Measurements from ENCODE around the gene C7.
"Not testable (repeated sequence)": the region's sequence is repeated elsewhere in the genome, so short reads cannot be mapped to it uniquely, and the experiment has no call there.

The C7 gene

DNA sequence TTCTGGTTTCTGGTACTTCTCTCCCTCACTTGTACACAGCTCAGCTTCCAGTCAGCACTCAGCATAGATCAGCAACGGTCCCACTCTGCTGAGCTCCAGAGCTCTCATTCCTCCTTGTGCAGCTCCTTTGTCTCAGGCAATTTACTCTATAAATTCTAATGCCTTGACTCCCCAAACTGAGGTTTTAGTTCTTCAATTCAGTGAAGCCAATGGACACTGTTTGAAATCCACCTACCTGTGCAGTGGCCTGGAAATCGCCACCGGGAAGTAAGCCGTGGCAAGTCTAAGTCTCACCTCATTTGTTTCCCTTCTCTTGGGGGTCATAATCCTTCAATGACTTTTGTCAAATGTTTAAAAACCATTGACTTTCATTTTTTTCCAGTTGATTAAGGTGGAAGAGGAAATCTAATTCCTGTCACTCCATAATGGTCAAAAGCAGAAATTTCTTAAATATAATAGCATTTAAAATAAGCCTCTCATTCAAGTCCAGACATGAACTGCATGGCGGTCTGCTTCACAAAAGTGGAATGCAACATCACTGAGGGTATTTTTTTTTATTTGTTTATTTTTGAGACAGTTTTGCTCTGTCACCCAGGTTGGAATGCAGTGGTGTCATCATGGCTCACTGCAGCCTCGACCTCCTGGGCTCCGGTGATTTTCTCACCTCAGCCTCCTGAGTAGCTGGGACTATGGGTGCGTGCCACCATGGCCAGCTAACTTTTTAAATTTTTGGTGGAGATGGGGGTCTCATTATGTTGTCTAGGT is 79.6 kb downstream of the C7 start:
- no peaks in the 10 kb centered on the region for H3K4me1 Mint-ChIP-seq (ENCODE audit: low read depth)
- H3K27me3 Mint-ChIP-seq: no peaks in the 10 kb centered on the region
- H3K36me3 Mint-ChIP-seq (ENCODE audit: low read depth): no peaks in the 10 kb centered on the region
- H3K27ac Mint-ChIP-seq: no peak overlapping the region
- H3K9me3 Mint-ChIP-seq: no peaks in the 10 kb centered on the region
- no peak overlapping the region for H3K4me3 Mint-ChIP-seq
- intact Hi-C loops (cut with micrococcal nuclease): no loop called here

DNA sequence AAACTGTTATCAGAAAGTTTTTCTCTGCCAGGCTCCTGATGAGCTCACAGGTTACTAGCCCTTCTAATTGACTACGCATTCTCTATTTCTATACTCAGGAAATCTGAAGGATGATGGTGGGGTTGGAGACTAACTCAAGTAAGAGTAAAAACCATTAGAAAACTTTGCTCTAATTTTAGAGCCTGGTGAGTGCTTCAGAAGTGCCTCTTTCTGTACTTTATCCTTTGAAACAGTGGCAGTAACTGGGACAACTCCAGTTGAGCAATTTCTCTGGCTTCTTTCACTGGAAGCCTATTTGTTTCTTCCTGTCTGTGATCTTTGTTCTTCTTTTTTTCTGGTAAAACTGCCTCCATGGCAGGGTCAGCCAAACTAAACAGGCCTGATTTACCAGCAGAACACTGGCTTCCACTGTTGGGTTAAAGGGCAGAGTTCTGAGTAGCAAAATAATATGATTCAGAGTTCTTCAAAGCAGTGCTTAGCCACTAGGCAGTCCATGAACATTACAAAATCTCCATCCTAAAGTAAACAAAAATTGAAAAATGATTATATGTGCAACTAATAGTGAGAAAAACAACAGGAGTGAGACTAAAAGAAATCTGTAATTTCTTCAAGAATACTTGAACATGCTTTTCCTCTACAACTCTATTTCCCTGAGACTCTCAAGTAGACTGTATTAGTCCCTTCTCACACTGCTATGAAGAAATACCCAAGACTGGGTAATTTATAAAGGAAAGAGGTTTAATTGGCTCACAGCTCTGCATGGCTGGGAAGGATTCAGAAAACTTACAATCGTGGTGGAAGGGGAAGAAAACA is 82.1 kb downstream of the C7 start:
- Mint-ChIP-seq H3K4me1 (ENCODE audit: low read depth) (no peaks in the 10 kb centered on the region), H3K27me3 (no peaks in the 10 kb centered on the region), H3K36me3 (ENCODE audit: low read depth) (no peaks in the 10 kb centered on the region), H3K27ac (no peak overlapping the region), H3K4me3 (no peak overlapping the region), H3K9me3 (no peaks in the 10 kb centered on the region)
- intact Hi-C loops (cut with micrococcal nuclease): no loop called here

DNA sequence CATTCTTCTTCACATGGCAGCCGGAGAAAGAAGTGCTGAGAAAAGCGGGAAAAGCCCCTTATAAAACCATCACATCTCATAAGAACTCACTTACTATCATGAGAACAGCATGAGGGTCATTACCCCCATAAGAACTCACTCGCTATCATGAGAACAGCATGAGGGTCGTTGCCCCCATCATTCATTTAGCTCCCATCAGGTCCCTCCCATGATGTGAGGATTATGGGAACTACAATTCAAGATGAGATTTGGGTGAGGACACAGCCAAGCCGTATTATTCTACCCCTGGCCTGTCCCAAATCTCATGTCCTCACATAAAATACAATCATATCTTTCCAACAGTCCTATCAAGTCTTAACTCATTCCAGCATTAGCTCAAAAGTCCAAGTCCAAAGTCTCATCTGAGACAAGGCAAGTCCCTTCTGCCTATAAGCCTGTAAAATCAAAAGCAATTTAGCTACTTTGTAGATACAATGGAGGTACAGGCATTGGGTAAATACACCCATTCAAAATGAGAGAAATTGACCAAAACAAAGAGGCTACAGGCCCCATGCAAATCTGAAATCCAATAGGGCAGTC is 82.8 kb downstream of the C7 start:
- no peaks in the 10 kb centered on the region for H3K27me3 Mint-ChIP-seq
- H3K4me3 Mint-ChIP-seq: no peak overlapping the region
- intact Hi-C loops (cut with micrococcal nuclease): no loop called here
- no peaks in the 10 kb centered on the region for H3K9me3 Mint-ChIP-seq
- H3K4me1 Mint-ChIP-seq (ENCODE audit: low read depth): no peaks in the 10 kb centered on the region
- H3K36me3 Mint-ChIP-seq (ENCODE audit: low read depth): no peaks in the 10 kb centered on the region
- H3K27ac Mint-ChIP-seq: no peak overlapping the region

DNA sequence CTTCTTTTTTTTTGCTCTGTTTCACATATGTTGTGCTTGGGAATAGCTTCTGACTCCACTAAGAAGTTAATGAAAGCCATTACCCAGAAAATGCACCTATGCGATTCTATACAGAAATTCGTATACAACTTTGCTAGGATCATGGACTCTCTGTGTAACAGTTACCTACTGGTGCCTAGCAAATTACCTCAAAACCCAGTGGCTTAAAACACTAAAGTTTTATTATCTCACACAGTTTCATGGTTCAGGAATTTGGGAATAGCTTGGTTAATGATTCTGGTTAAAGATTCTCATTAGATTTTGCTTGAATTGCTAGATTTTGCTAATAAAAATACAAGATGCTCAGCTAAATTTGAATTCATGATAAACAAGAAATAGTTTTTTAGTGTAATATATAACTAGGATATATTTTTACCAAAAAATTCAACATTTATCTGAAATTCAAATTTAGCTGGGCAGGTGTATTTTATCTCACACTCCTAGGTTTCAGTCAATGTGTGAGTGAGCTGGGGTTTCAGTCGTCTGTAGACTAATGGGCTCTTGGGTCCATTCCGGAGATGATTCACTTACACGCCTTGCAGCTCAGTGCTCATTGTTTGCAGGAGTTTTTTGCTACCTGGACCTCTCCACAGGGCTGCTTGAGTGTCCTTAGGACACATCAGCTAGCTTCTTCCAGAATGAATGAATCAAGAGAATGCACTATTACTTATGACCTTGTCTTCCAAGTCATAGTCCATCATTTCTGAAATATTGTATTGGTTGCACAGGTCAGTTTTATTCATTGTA is 86.7 kb downstream of the C7 start:
- H3K27ac Mint-ChIP-seq: no peak overlapping the region
- no peaks in the 10 kb centered on the region for H3K36me3 Mint-ChIP-seq (ENCODE audit: low read depth)
- intact Hi-C loops (cut with micrococcal nuclease): no loop called here
- no peaks in the 10 kb centered on the region for H3K9me3 Mint-ChIP-seq
- H3K27me3 Mint-ChIP-seq: no peaks in the 10 kb centered on the region
- H3K4me1 Mint-ChIP-seq (ENCODE audit: low read depth): no peaks in the 10 kb centered on the region
- H3K4me3 Mint-ChIP-seq: no peak overlapping the region

DNA sequence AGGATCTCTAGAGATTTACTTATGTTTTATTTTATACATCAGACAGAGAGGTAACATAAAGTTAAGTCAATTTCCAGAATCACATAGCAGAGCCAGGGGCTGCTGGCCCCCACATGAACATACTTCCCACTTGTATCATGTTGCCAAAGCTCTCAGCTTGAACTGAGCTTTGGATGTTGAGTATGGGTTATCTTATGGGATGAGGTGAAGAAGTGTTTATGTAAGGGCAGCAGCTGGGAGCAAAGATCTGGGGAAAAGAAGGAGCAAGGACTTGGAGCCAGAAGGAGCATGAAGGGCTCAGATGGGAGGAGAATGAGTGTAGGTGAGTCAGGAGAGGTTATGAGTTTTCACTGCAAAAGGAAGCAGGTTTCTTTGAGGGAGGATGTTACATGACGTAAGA is 89.8 kb downstream of the C7 start:
- H3K4me1 Mint-ChIP-seq (ENCODE audit: low read depth): no peaks in the 10 kb centered on the region
- no peaks in the 10 kb centered on the region for H3K36me3 Mint-ChIP-seq (ENCODE audit: low read depth)
- no peak overlapping the region for H3K27ac Mint-ChIP-seq
- intact Hi-C loops (cut with micrococcal nuclease): no loop called here
- H3K4me3 Mint-ChIP-seq: no peak overlapping the region
- H3K27me3 Mint-ChIP-seq: no peaks in the 10 kb centered on the region
- no peaks in the 10 kb centered on the region for H3K9me3 Mint-ChIP-seq

DNA sequence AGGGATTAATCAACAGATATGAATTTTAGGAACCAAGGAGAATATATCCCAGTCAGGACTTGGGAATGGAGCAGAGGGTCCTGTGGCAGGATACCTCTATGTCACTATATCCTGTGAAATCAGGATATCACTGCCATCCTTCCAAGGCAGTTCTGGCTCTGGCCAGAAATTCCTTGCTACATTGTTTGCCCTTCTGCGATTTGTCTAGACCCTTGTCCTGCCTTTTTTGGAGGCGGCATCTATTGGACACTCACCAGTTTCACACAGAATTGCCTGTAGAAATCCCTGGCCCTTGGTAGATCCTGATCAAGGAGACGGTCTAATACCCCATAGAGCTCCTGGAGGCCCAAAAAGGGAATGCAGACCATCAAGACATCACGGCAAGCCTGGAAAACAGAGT is 90.7 kb downstream of the C7 start:
- H3K27me3 Mint-ChIP-seq: no peaks in the 10 kb centered on the region
- no peak overlapping the region for H3K4me3 Mint-ChIP-seq
- H3K9me3 Mint-ChIP-seq: no peaks in the 10 kb centered on the region
- no peaks in the 10 kb centered on the region for H3K4me1 Mint-ChIP-seq (ENCODE audit: low read depth)
- intact Hi-C loops (cut with micrococcal nuclease): no loop called here
- no peak overlapping the region for H3K27ac Mint-ChIP-seq
- H3K36me3 Mint-ChIP-seq (ENCODE audit: low read depth): no peaks in the 10 kb centered on the region

DNA sequence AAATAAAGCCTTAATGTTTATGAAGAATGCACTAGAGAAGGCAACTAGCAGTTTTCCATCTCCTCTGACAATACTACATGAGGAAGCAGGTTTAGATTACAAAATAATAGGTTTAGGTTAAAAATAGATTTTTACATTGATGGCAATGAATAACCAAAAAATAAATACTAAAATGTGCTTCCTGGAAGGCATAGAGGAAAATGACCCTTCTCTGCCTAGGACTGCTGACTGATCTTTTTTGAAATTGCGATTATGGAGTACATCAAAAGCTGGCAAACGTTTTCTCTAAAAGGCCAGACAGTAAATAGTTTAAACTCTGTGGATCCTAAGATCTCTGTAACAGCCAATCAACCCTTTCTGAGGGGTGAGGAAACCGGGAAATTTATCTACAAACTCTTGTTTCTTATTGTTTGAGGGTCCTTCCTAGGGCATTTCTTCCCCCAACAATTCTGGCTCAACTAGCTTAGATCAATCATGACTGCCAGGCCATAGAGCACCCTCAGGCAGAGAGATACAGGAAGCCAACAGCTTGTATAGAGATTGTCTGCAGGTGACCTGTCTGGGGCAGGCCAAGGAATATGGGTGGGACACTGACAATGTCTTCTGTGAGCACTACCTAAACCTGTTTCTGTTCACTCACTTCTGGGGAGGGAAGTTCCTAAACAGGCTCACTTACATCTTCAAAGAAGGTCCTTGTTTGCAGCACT is 94.5 kb downstream of the C7 start:
- no peak overlapping the region for H3K4me3 Mint-ChIP-seq
- H3K36me3 Mint-ChIP-seq (ENCODE audit: low read depth): no peaks in the 10 kb centered on the region
- no peak overlapping the region for H3K27ac Mint-ChIP-seq
- H3K9me3 Mint-ChIP-seq: no peaks in the 10 kb centered on the region
- intact Hi-C loops (cut with micrococcal nuclease): no loop called here
- H3K27me3 Mint-ChIP-seq: no peaks in the 10 kb centered on the region
- H3K4me1 Mint-ChIP-seq (ENCODE audit: low read depth): no peaks in the 10 kb centered on the region

DNA sequence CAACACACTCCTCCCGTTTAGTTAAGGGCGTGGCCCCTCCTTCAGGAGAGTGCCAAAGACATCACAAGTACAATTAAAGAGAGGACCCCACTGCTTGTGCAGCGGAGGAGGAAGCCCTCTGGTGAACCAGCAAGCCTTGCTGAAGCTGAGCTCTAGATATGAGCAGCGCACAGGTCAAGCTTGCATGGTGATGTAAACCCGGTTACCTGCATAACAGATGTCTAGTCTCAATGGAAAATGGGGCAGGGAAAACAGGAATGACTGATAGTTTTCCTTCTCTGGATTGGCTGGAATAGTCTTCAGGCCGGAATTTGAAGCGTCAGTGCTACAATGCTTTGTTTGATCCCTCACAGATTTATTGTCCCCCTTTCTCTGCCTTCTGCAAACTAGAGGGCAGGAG is 95.6 kb downstream of the C7 start:
- Mint-ChIP-seq H3K36me3 (ENCODE audit: low read depth) (no peaks in the 10 kb centered on the region), H3K27me3 (no peaks in the 10 kb centered on the region), H3K4me3 (no peak overlapping the region), H3K9me3 (no peaks in the 10 kb centered on the region), H3K27ac (no peak overlapping the region), H3K4me1 (ENCODE audit: low read depth) (no peaks in the 10 kb centered on the region)
- intact Hi-C loops (cut with micrococcal nuclease): no loop called here

DNA sequence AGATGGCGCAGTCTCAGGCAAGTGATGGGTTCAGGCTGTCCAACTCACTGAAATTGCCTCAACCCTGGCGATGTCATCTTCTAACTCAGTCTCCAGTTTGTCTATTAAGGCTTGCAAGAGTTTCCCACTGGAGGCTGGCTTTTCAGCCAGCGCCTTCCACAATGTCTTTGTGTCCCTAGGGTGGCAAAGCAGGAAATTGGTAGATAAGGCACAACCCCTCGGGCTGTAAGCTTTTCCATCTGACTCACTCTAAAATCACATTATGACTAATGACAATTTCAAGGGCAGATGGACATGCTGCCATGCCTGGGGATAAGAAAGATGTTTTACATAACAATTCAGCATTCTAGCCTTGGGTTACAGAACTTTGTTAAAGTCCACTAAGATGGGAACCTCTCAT is 99.9 kb downstream of the C7 start:
- intact Hi-C loops (cut with micrococcal nuclease): no loop called here
- Mint-ChIP-seq H3K4me3 (no peak overlapping the region), H3K4me1 (ENCODE audit: low read depth) (no peaks in the 10 kb centered on the region), H3K36me3 (ENCODE audit: low read depth) (no peaks in the 10 kb centered on the region), H3K27ac (no peak overlapping the region), H3K27me3 (no peaks in the 10 kb centered on the region), H3K9me3 (no peaks in the 10 kb centered on the region)

DNA sequence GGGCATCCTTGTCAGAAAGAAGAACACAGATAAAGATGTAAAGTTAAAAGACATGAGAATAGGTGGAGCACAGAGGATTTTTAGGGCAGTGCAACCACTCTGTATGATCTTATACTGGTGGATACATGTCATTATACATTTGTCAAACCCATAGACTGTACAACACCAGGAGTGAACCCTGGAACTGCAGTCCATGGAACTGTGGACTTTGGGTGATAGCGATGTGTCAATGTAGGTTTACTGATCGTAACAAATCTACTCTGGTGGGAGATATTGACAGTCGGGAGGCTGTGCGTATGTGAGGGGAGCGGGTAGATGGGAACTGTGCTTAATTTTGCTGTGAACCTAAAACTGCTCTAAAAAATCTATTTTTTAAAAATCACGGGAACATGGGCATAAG is 101.3 kb downstream of the C7 start:
- H3K27me3 Mint-ChIP-seq: no peaks in the 10 kb centered on the region
- intact Hi-C loops (cut with micrococcal nuclease): no loop called here
- H3K27ac Mint-ChIP-seq: no peak overlapping the region
- no peaks in the 10 kb centered on the region for H3K36me3 Mint-ChIP-seq (ENCODE audit: low read depth)
- H3K9me3 Mint-ChIP-seq: no peaks in the 10 kb centered on the region
- H3K4me3 Mint-ChIP-seq: no peak overlapping the region
- no peaks in the 10 kb centered on the region for H3K4me1 Mint-ChIP-seq (ENCODE audit: low read depth)

DNA sequence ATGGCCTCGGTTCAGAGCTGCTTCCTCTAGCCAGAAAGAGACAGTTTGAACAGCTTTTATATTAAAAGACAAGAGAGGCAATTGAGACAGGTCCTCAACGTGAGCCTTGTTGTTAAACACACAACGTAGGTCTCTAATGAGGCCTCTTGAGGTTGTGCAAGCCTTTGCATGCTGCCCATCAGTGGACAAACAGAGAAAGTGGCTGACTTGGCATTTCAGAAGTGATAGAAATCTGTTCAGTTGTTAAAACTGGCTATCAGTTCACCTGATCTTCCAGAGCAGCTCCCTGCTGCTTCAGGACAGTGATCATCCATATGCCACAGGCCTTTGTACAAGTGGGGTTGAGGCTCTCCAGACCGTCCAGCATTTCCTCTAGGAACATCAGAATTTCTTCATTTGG is 103.0 kb downstream of the C7 start:
- Mint-ChIP-seq H3K27me3 (no peaks in the 10 kb centered on the region), H3K4me3 (no peak overlapping the region), H3K36me3 (ENCODE audit: low read depth) (no peaks in the 10 kb centered on the region), H3K27ac (no peak overlapping the region), H3K4me1 (ENCODE audit: low read depth) (no peaks in the 10 kb centered on the region), H3K9me3 (no peaks in the 10 kb centered on the region)
- intact Hi-C loops (cut with micrococcal nuclease): no loop called here

DNA sequence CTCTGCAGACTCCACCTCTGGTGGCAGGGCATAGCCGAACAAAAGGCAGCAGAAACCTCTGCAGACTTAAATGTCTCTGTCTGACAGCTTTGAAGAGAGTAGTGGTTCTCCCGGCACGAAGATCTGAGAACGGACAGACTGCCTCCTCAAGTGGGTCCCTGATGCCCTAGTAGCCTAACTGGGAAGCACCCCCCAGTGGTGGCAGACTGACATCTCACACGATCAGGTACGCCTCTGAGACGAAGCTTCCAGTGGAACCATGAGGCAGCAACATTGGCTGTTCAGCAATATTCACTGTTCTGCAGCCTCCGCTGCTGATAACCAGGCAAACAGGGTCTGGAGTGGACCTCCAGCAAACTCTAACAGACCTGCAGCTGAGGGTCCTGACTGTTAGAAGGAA is 113.3 kb downstream of the C7 start:
- H3K27ac Mint-ChIP-seq; intact Hi-C loops (cut with micrococcal nuclease); H3K36me3 Mint-ChIP-seq (ENCODE audit: low read depth); H3K4me3 Mint-ChIP-seq; H3K27me3 Mint-ChIP-seq; H3K4me1 Mint-ChIP-seq (ENCODE audit: low read depth): not testable (repeated sequence)
- peaks cover 24% of the 10 kb centered on the region for H3K9me3 Mint-ChIP-seq
